ENCODE data around the gene TMEM11. TPM values are rescaled to one million over a fixed set of nuclear protein-coding genes. Genes with fewer than 3 reads are reported as not detected.

The TMEM11 gene
- total RNA-seq, 2 donors from 2014 or later: 28.5 to 30.7 TPM

DNA sequence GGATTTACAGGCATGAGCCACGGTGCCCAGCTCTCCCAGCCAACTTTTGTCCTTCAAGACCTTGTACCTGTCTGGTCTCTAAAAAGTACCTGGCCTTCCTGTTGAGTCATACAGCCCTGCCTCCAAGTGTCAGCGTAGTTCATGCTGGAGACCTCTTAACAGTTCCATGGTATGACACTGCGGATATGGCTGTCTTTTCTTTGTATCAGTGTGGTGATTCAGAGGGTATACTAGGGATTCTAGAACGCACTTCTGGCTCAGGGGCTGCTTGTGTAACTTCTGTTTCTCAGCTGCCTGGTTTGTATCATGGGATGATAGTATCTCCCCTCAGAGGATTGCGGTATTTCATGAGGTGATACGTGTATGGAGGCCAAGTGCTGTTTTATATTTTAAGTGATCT is 2.0 kb upstream of the TMEM11 start:
- DNase-seq: no peak
- intact Hi-C loops (cut with DNase I, micrococcal nuclease): loop anchor here in 1 of 2 donors (10.0 kb wide), 1 partner anchor 171 kb away; the partner anchor contains the start of gene USP22
- no peak for ATAC-seq

DNA sequence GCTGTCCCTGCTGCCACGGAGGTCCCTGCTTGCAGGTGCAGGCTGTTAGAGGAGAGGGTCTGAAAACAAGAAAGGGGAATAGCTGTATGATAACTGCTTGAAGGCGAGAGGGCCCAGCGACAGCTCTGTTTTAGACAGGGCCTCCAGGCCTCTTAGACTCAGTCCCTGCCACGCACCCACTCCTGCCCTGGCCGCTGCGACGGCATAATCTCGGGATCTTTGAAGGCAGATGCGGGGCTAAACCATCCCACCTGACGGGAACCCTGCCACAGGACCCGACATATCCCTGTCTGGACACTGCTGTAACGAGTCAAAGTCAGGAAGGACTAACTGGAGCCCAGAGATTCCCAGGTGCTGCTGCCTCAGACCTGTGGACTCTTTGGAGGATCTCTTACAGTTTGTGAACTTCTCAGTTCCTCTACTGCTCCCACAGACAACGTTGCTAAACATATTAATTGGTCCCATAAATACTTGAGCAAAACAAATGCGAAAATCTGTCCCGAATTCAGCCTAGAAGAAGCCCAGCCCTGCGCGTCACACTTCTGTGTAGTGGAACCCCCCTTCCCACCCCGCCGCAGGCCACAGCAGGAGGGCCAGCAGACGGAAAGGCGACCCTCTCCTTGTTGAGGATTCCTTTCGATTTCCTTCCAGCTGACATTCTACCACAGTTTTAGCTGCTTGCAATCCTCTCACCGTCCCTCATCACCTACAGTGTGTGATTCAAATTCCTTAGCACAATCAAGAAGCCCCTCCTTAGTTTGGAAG is 998 bp upstream of the TMEM11 start:
- intact Hi-C loops (cut with DNase I, micrococcal nuclease): loop anchor here in 1 of 2 donors (10.0 kb wide), 1 partner anchor 170 kb away; the partner anchor contains the start of gene USP22
- DNase-seq: peak in 1 of 2 donors; percentile 27
- peak; percentile 1 for ATAC-seq

DNA sequence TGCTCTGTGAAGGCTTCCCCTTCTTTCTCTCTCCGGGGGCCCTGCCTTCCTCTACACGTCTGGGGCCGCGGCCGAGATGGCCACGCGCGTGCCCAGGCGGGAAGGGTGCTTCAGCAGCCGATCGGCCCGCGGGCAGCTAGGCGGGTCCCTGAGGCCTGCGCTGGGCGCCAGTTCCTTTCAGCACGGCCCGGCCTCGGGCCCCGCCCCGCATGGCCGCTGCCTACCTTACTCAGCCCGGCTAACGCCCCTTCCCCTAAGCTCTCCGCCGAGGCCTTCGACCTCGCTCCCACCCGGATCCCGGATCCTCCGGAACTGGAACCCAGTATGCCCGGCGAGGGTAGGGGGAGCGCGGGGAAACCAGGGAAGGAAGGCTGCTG is 335 bp downstream of the TMEM11 start:
- peak in 1 of 2 donors; percentile 63 for DNase-seq
- intact Hi-C loops (cut with DNase I, micrococcal nuclease): loop anchor here in 1 of 2 donors (10.0 kb wide), 1 partner anchor 169 kb away; the partner anchor contains the start of gene USP22
- peak; percentile 40 for ATAC-seq

DNA sequence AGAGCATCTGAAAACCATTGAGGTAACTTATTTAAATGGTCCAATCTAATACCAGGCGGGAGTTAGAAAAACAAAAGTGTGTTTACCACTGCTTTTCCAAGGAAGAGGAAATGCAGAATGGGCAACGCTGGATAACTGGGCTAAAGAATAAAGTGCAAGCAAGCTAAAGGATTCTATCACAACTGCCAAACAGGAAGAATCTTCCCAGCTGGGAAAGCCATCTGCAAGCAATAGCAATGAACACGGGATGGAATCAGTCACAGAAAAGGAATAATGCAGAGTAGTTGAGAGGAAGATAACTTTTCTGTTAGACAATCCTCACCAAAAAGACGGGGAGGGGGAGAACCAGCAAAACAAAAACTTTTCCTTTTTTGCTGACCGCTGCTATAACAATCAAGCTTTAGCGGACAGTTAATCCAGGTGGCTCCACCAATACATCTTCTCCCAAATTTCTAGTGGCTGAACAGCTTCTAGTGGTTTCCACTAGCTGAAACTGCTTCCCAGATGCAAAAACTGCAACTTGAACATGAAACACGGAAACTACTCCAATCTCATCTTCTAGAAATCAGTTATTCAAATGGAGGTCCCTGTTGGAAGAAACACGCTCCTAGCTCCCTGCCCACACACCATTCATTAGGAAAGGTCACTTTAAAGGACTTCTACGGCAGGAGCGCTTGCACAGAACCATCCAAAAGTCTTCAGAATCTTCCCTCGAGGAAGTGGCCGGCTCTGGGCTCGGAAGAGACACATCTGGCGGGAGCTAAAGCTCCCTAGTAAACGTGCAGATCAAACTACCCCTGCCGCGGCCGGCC is 929 bp downstream of the TMEM11 start:
- DNase-seq (no peak), ATAC-seq (no peak)
- intact Hi-C loops (cut with DNase I, micrococcal nuclease): loop anchor here in 1 of 2 donors (10.0 kb wide), 1 partner anchor 168 kb away; the partner anchor contains the start of gene USP22

DNA sequence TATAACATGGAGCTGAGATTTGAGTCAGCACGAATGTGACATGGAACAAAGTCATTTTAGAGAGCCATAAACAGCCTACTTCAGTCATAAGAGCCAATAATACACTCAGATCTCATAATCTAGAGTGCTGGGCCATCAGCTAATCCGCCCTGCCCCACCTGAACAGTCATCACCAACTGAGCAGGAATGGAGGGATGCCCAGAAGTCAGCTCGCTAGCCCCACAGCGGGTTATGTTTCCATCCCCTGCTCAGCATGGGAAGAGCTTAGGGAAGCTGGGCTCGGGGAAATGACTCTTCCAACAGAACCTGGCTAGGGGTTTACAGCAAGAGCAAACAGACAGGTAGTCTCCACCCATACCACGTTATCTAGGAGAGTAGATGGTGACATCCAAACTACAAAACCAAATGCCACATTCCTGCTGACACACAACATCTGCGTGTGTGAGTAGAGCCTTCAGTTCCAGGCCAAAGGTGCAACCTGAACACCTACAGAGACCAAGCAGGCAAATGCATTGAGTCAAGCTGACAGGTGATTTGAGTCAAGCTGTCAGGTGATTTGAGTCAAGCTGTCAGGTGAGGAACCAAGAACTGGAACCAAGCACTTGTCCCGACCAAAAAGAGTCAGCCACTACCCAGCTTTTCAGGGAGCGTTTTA is 2.0 kb downstream of the TMEM11 start:
- intact Hi-C loops (cut with DNase I, micrococcal nuclease): loop anchor here in 1 of 2 donors (10.0 kb wide), 1 partner anchor 167 kb away; the partner anchor contains the start of gene USP22
- DNase-seq (peak; percentile 43 to 47), ATAC-seq (peak; percentile 30)

DNA sequence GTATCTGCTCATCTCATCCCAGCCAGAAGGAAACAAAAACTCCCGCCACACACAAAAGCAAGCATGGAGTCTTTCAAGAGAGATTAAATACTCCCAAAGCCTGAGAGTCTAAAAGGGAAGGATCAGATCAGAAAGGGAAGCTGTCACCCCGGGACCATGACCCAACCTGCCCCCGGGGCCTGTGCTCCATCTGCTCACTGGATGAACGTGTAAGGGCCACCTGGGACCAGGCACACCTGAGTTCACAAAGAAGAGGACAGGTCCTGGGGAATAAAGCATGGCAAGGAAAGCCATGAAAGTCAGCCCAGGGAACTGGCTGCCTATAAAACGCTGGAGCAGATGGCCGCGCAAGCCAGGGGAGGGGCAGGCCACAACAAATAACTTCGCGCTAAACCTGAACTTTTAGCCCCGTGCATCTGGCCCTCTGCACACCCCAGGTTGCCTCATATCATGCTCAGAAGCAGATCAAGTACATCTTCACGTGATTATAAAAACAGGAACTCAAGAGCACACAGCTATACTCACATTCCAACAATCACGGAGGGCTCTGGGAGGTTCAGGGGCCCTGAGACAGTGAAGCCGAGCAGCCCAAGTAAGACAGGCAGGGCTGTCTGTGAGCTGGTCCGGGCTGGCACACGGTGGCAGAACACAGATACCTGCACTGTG is 3.4 kb downstream of the TMEM11 start:
- peak; percentile 15 for ATAC-seq

DNA sequence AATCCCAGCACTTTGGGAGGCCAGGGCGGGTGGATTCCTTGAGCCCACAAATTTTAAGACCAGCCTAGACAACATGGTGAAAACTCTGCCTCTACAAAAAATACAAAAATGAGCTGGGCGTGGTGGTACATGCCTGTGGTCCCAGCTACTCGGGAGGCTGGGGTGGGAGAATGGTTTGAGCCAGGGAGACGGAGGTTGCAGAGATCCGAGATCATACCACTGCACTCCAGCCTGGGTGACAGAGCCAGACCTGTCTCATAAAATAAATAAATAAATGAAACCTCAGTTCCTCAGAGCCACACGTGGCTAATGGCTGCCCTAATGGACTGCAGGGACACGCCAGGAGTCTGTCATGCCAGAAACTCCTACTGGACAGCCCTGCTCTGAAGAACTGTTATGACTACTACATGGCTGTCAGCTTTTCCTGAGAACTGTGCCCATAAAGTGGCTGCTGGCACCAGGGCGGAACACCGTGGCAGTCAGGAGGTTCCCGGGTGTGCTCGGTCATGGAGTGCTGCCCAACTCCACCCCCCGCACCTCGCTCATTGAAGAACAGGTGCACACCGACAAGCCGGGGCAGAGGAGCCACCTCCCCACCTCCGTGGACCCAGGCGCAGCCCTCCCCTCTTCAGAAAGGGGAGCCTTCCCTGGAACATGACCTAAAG is 4.3 kb downstream of the TMEM11 start:
- ATAC-seq (peak; percentile 51), DNase-seq (peak; percentile 79 to 85)
- intact Hi-C loops (cut with DNase I, micrococcal nuclease): loop anchor here in 1 of 2 donors (10.0 kb wide), 1 partner anchor 165 kb away; the partner anchor contains the start of gene USP22

More for the DNA sequence above, 3.4 kb downstream of the TMEM11 start:
- intact Hi-C loops (cut with DNase I, micrococcal nuclease): loop anchor here in 1 of 2 donors (10.0 kb wide), 1 partner anchor 166 kb away; the partner anchor contains the start of gene USP22
- DNase-seq: peak; percentile 48 to 49

DNA sequence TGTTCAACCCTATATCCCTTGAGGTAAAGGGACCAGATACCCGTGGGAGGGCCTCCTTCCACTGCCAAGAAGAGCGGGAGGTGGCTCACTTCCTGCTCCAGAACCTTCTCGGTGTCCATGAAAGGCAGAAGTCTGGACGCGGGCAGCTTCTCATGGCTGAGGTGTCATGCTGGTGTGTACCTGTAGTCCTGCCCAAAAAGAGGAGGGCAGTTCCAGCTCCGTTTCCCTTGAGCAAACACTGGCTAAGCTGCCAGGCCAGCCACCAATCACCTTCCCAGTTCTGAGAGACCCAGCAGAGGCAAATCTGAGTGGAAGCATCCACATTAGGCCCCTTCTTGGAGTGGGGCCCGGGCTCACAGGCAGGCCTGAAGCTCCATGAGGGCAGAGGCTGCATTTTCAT is 5.6 kb downstream of the TMEM11 start:
- no peak for DNase-seq
- no peak for ATAC-seq
- intact Hi-C loops (cut with DNase I, micrococcal nuclease): no loop called here

DNA sequence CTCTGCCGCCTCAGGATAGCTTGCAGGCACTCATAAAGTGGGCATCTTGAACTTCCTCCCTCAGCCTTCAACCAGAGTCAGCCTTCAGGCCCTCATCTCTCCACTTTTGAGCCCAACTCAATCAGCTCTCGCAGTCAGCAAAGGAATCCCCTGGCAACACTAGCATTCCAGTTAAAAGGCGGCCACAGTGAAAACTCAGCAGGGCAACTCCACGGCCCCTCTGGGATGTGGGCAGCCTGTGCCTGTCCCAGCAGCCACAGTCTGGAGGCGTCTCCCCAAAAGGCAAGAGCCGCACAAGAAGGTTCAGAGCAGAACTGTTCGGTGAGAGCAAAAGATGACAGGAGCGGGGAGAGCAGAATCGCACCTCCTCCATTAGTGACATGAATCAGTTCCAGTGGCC is 9.0 kb downstream of the TMEM11 start:
- intact Hi-C loops (cut with DNase I, micrococcal nuclease): no loop called here
- ATAC-seq: no peak
- no peak for DNase-seq

DNA sequence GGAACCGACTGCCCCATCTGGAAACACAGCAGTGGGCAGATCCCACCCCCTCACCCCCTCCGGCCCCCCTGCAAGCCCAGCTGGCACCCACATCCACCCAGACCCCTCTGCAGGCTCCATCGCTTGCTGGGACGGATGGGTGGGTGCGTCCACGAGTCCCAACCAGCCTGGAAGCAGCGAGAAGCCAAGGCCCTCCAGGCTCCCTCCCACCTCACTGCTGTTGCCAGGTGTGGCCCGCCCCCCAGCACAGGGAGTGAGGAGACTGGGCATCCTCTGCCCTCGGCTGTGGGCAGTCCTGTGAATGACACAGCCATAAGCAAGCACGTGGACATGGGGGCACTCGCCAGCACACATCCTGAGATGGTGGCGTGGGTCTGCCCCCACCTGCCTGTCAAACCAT is 11.4 kb downstream of the TMEM11 start:
- no peak for DNase-seq
- ATAC-seq: no peak
- intact Hi-C loops (cut with DNase I, micrococcal nuclease): no loop called here

DNA sequence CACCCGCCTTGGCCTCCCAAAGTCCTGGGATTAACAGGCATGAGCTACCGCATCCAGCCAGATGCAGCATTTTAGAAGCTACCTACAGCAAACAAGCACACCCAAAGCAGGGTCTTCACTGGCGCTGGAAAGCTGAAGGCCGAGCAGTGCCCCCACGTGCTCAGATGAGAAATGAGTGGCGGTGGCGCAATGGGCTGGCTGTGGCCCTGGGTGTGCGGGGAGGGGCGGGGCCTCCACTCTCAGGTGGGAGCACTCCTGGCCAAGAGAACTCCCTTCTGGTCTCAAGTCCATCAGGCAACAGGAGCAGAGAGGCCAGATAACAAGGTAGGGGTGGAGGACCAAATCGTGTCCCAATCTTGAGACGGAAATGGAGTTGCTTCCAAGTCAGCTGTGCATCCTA is 12.1 kb downstream of the TMEM11 start:
- ATAC-seq (no peak), DNase-seq (no peak)
- intact Hi-C loops (cut with DNase I, micrococcal nuclease): no loop called here

DNA sequence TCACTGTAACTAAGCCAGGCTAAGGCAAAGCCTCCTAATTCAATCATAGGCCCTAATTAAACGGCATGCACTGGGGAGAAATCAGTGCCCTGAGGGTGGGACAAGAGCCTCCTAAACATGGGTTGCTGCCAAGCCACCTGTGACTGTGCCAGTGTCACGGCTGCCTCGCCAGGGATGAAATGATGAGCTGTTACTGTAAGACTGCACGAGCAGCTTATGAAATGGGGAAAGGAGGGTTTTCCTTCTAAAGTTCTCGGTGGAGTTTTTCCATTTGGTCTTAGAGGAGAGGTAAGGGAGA is 12.7 kb downstream of the TMEM11 start:
- ATAC-seq (no peak), DNase-seq (no peak)
- intact Hi-C loops (cut with DNase I, micrococcal nuclease): no loop called here

DNA sequence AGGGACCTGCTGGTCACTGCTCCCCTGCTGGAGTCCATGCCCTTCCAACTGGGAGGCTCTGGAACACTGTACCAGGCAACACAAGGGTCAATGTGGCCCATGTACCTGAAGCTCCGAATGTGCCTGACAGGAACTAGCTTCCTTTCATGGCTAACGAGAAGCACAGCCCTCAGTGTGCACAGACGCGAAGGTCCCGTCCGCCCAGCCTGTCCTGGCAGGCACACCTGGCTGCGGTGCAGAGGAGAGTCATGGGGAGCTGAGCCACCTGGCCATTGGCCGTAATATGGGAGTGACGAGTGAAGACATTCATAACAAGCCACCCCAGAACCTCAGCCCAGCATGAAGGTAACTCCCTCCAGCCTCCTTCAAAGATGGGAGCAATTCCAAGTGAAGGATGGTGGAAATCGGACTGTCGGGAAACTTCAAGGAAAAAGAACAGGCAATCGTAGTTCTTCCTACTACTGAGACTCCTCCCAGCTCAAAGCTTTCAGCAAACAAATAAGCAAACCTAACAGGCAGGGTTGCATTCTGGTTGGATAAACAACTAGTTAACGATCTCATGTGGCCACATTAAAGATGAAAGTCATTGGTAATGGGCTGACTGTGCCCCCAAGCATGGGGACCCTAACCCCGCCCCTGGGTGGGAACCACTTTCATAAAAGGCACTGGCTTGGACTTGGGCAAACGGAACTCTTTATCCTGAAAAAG is 13.2 kb downstream of the TMEM11 start:
- no peak for DNase-seq
- intact Hi-C loops (cut with DNase I, micrococcal nuclease): no loop called here
- ATAC-seq: no peak

DNA sequence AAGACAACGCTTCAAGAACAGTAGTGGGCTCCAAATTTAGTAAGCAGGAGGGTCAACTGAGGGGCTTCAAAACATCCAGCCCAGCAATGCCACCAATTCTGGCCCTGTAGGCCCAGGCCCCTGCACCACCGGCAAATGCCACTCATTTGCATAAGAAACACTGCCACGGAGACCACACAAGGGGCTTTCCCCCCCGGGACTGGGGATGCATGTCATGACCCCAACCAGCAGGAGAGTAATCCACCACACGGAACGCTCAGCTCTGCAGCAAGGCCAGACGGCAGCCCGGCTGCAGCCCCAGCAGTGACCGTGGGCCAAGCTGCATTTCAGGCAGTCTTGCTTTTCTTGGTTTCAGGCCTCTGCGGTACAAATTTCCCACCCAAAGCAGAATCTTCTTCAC is 14.1 kb downstream of the TMEM11 start:
- DNase-seq (no peak), ATAC-seq (no peak)
- intact Hi-C loops (cut with DNase I, micrococcal nuclease): no loop called here

DNA sequence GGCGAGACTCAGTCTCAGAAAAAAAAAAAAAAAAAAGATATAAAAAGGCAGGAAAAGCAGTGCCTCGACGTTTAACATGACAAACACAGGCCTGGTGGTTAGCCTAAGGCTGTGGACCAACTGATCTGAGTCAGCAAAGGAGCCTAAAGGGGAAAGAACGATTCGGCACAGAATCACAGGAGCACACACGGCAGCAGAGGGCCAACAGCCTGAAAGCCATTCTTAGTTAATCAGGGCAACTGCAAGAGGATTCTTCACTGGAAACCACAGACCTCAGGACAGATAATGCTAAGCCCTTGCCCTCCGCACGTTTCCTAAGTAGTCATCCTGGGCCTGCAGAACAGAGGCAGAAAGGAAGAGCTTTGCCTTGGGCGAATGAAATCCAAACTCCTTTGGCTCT is 14.7 kb downstream of the TMEM11 start:
- DNase-seq (no peak), ATAC-seq (no peak)
- intact Hi-C loops (cut with DNase I, micrococcal nuclease): no loop called here

DNA sequence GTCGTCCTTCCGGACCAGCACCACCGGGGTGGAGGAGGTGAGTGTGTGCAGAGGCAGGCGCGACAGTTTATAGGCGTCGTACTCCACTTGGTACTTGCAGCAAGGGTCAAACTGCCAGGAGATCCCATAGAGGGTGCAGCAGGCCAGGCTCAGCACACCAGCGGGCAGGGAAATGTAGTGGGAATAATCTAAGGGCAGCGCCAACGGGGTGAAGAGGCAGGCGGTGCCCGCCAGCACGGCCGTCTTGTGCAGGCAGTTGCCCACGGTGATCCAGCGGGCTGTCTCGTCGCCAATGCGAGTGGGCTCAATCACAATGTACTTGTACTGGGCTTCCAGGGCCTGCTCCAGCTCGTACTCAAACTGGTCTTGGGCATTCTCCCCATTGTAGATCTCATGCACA is 15.6 kb downstream of the TMEM11 start:
- DNase-seq (no peak), ATAC-seq (no peak)

DNA sequence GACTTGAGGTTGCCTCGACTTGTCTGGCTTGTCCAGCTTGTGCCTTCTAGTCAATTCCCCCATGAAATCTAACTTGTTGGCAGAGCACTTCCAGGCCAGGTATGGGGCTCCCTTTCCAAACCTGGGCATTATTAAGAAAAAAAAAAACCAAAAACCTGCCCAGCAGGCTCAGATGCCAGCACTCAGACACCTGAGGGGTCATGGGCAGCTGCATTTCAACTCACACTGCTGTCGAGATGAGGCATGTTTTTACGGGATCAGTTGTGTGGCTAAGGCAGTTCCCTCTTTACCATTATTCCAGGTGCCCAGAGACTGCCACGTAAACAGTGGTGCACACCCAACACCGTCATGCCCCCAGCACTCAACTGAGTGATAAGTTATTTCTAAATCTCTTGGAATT is 17.8 kb downstream of the TMEM11 start:
- no peak for DNase-seq
- intact Hi-C loops (cut with DNase I, micrococcal nuclease): no loop called here
- no peak for ATAC-seq

More for the DNA sequence above, 15.6 kb downstream of the TMEM11 start:
- intact Hi-C loops (cut with DNase I, micrococcal nuclease): no loop called here

DNA sequence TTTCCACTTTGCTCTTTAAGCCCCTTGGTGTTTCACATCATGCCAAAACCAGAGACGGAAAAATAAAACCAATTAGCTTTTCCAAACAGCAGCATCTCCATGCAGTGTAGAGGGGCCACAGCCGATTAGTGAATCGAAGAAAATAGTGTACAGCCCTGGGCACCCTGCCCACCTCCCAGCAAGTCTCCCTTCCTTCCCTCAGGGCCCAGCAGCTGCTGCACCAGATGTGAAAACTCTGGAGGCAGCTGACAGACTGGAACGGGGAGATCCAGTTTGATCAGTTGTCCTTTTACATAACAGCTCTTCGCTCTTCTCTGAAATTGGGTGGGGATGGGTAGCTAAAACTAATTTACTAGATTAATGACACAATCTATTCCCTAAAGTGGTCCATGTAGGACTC is 19.3 kb downstream of the TMEM11 start:
- intact Hi-C loops (cut with DNase I, micrococcal nuclease): no loop called here
- peak in 1 of 2 donors; percentile 24 for DNase-seq
- no peak for ATAC-seq
